NCI-H2227 (cell line): ENCODE results near the gene DNAJB13.

Experiments
- DNase-seq: peaks from one replicate; lab custom pipeline; 2025; ENCODE audit not compliant: unreplicated experiment; lab: John Stamatoyannopoulos, UW

The DNAJB13 gene

GRCh38 chr11:73949912-73950311, 914 bp upstream of the DNAJB13 start:
- DNase-seq, result no peak

GRCh38 chr11:73951797-73952196, 971 bp downstream of the DNAJB13 start:
- no peak for DNase-seq

- peak; percentile 24 for DNase-seq
Measured at GRCh38 chr11:73956876-73957653, 6.2 kb downstream of the DNAJB13 start.

GRCh38 chr11:73957654-73958361, 7.0 kb downstream of the DNAJB13 start:
- no peak for DNase-seq

GRCh38 chr11:73958521-73959141, 7.8 kb downstream of the DNAJB13 start:
- DNase-seq, result no peak

GRCh38 chr11:73961321-73961720, 10.5 kb downstream of the DNAJB13 start:
- no peak for DNase-seq

GRCh38 chr11:73962101-73962705, 11.4 kb downstream of the DNAJB13 start:
- DNase-seq, result no peak

GRCh38 chr11:73963861-73964260, 13.0 kb downstream of the DNAJB13 start:
- no peak for DNase-seq

- no peak for DNase-seq
Measured at GRCh38 chr11:73965076-73965763, 14.4 kb downstream of the DNAJB13 start.

- peak; percentile 64 for DNase-seq
Measured at GRCh38 chr11:73965764-73966121, 14.9 kb downstream of the DNAJB13 start.

GRCh38 chr11:73968356-73968966, 17.6 kb downstream of the DNAJB13 start:
- no peak for DNase-seq

- DNase-seq, result no peak
Measured at GRCh38 chr11:73969091-73969490, 18.3 kb downstream of the DNAJB13 start.

GRCh38 chr11:73969991-73970800, 19.4 kb downstream of the DNAJB13 start:
- no peak for DNase-seq

GRCh38 chr11:73971175-73971719, 20.4 kb downstream of the DNAJB13 start:
- DNase-seq, result no peak

- no peak for DNase-seq
Measured at GRCh38 chr11:73972187-73972586, 21.4 kb downstream of the DNAJB13 start.

GRCh38 chr11:73972620-73973449, 22.0 kb downstream of the DNAJB13 start:
- no peak for DNase-seq

- DNase-seq, result no peak
Measured at GRCh38 chr11:73974604-73975478, 24.0 kb downstream of the DNAJB13 start.

- DNase-seq, result no peak
Measured at GRCh38 chr11:73975479-73975757, 24.6 kb downstream of the DNAJB13 start.
